ENCODE results near the gene UNC119. TPM values are rescaled to one million over a fixed set of nuclear protein-coding genes. Genes with fewer than 3 reads are reported as not detected.
A peak's percentile ranks its signal among the peaks of the same experiment; 100 is the strongest.
"Not testable (repeated sequence)": the region's sequence is repeated elsewhere in the genome, so short reads cannot be mapped to it uniquely, and the experiment has no call there.

The UNC119 gene
- total RNA-seq, 2 donors from 2014 or later, result 45.3 to 53.8 TPM

- ATAC-seq (replicated peaks in 1 of 2) (no peak), DNase-seq (no peak)
- Mint-ChIP-seq H3K4me3 (peak overlapping the region; percentile 38 to 69), H3K4me1 (ENCODE audit: low read depth) (peaks cover 43% of the 10 kb centered on the region), H3K27me3 (ENCODE audit: low read depth) (no peaks in the 10 kb centered on the region), H3K9me3 (no peaks in the 10 kb centered on the region), H3K27ac (peak overlapping the region; percentile 30), H3K36me3 (ENCODE audit: insufficient read depth in 2 of 2) (peaks cover 7 to 33% of the 10 kb centered on the region in 2 donors)
Observed at GRCh38 chr17:28578246-28579195, 26.1 kb upstream of the UNC119 start.

GRCh38 chr17:28577466-28577824, 25.0 kb upstream of the UNC119 start:
- Mint-ChIP-seq H3K4me1 (ENCODE audit: low read depth) (peaks cover 50% of the 10 kb centered on the region), H3K9me3 (no peaks in the 10 kb centered on the region), H3K36me3 (ENCODE audit: insufficient read depth in 2 of 2) (peaks cover 7 to 33% of the 10 kb centered on the region in 2 donors), H3K27ac (no peak overlapping the region), H3K27me3 (ENCODE audit: low read depth) (no peaks in the 10 kb centered on the region), H3K4me3 (no peak overlapping the region)
- no peak for DNase-seq
- ATAC-seq (replicated peaks in 1 of 2), result no peak

GRCh38 chr17:28576758-28577465, 24.5 kb upstream of the UNC119 start, which contains the start of gene ALDOC:
Gene ALDOC (minus strand): TSS chr17:28576895. CDS start chr17:28575532, 1,363 bp downstream.
- Mint-ChIP-seq H3K36me3 (ENCODE audit: insufficient read depth in 2 of 2) (peaks cover 7 to 33% of the 10 kb centered on the region in 2 donors), H3K9me3 (no peaks in the 10 kb centered on the region), H3K4me3 (peak within 1 kb of the TSS; percentile 84 to 93), H3K27ac (peak within 1 kb of the TSS; percentile 27), H3K4me1 (ENCODE audit: low read depth) (peaks cover 55% of the 10 kb centered on the region), H3K27me3 (ENCODE audit: low read depth) (no peaks in the 10 kb centered on the region)
- DNase-seq, result peak; percentile 99
- ATAC-seq (replicated peaks in 1 of 2), result peak; percentile 89 to 93

GRCh38 chr17:28576016-28576415, 23.6 kb upstream of the UNC119 start:
- ATAC-seq (replicated peaks in 1 of 2); H3K9me3 Mint-ChIP-seq; H3K27me3 Mint-ChIP-seq (ENCODE audit: low read depth); DNase-seq: not testable (repeated sequence)
- H3K4me1 Mint-ChIP-seq (ENCODE audit: low read depth), result peaks cover 59% of the 10 kb centered on the region
- H3K27ac Mint-ChIP-seq, result peak overlapping the region; percentile 23
- H3K4me3 Mint-ChIP-seq, result peak overlapping the region; percentile 84 to 93
- peaks cover 7 to 33% of the 10 kb centered on the region in 2 donors for H3K36me3 Mint-ChIP-seq (ENCODE audit: insufficient read depth in 2 of 2)

- DNase-seq (no peak), ATAC-seq (replicated peaks in 1 of 2) (no peak)
- Mint-ChIP-seq H3K27me3 (ENCODE audit: low read depth) (no peaks in the 10 kb centered on the region), H3K9me3 (no peaks in the 10 kb centered on the region), H3K4me1 (ENCODE audit: low read depth) (peaks cover 57% of the 10 kb centered on the region), H3K4me3 (no peak overlapping the region), H3K36me3 (ENCODE audit: insufficient read depth in 2 of 2) (peaks cover 8 to 26% of the 10 kb centered on the region in 2 donors), H3K27ac (no peak overlapping the region)
Observed at GRCh38 chr17:28575126-28575795, 22.8 kb upstream of the UNC119 start.

- peak in 1 of 2 donors; percentile 38 for DNase-seq
Observed at GRCh38 chr17:28574526-28574925, 22.1 kb upstream of the UNC119 start.

GRCh38 chr17:28573966-28574480, 21.6 kb upstream of the UNC119 start:
- Mint-ChIP-seq H3K27ac (no peak overlapping the region), H3K4me1 (ENCODE audit: low read depth) (peaks cover 57% of the 10 kb centered on the region), H3K9me3 (no peaks in the 10 kb centered on the region), H3K27me3 (ENCODE audit: low read depth) (no peaks in the 10 kb centered on the region), H3K36me3 (ENCODE audit: insufficient read depth in 2 of 2) (peaks cover 6 to 21% of the 10 kb centered on the region in 2 donors), H3K4me3 (no peak overlapping the region)
- ATAC-seq (replicated peaks in 1 of 2) (no peak), DNase-seq (no peak)

More at GRCh38 chr17:28574526-28574925, 22.1 kb upstream of the UNC119 start:
- H3K4me3 Mint-ChIP-seq, result no peak overlapping the region
- no peaks in the 10 kb centered on the region for H3K27me3 Mint-ChIP-seq (ENCODE audit: low read depth)
- no peaks in the 10 kb centered on the region for H3K9me3 Mint-ChIP-seq
- H3K4me1 Mint-ChIP-seq (ENCODE audit: low read depth), result peaks cover 57% of the 10 kb centered on the region
- ATAC-seq (replicated peaks in 1 of 2), result no peak
- H3K27ac Mint-ChIP-seq, result no peak overlapping the region
- peaks cover 8 to 25% of the 10 kb centered on the region in 2 donors for H3K36me3 Mint-ChIP-seq (ENCODE audit: insufficient read depth in 2 of 2)

GRCh38 chr17:28573521-28573920, 21.1 kb upstream of the UNC119 start:
- H3K9me3 Mint-ChIP-seq, result no peaks in the 10 kb centered on the region
- no peaks in the 10 kb centered on the region for H3K27me3 Mint-ChIP-seq (ENCODE audit: low read depth)
- peaks cover 57% of the 10 kb centered on the region for H3K4me1 Mint-ChIP-seq (ENCODE audit: low read depth)
- no peak overlapping the region for H3K27ac Mint-ChIP-seq
- H3K36me3 Mint-ChIP-seq (ENCODE audit: insufficient read depth in 2 of 2), result peaks cover 4 to 20% of the 10 kb centered on the region in 2 donors
- ATAC-seq (replicated peaks in 1 of 2) (no peak), DNase-seq (no peak)
- no peak overlapping the region for H3K4me3 Mint-ChIP-seq

- DNase-seq (no peak), ATAC-seq (replicated peaks in 1 of 2) (no peak)
- no peak overlapping the region for H3K27ac Mint-ChIP-seq
- no peak overlapping the region for H3K4me3 Mint-ChIP-seq
- no peaks in the 10 kb centered on the region for H3K27me3 Mint-ChIP-seq (ENCODE audit: low read depth)
- no peaks in the 10 kb centered on the region for H3K9me3 Mint-ChIP-seq
- H3K36me3 Mint-ChIP-seq (ENCODE audit: insufficient read depth in 2 of 2), result peaks cover 4 to 20% of the 10 kb centered on the region in 2 donors
- H3K4me1 Mint-ChIP-seq (ENCODE audit: low read depth), result peaks cover 59% of the 10 kb centered on the region
Observed at GRCh38 chr17:28573040-28573380, 20.6 kb upstream of the UNC119 start.

GRCh38 chr17:28572259-28573039, 20.0 kb upstream of the UNC119 start:
- H3K4me3 Mint-ChIP-seq, result peak overlapping the region; percentile 90
- no peak for ATAC-seq (replicated peaks in 1 of 2)
- H3K4me1 Mint-ChIP-seq (ENCODE audit: low read depth), result peaks cover 65% of the 10 kb centered on the region
- peak overlapping the region; percentile 86 for H3K27ac Mint-ChIP-seq
- H3K9me3 Mint-ChIP-seq, result no peaks in the 10 kb centered on the region
- no peak for DNase-seq
- no peaks in the 10 kb centered on the region for H3K27me3 Mint-ChIP-seq (ENCODE audit: low read depth)
- H3K36me3 Mint-ChIP-seq (ENCODE audit: insufficient read depth in 2 of 2), result peaks cover 4 to 14% of the 10 kb centered on the region in 2 donors

GRCh38 chr17:28571361-28572122, 19.1 kb upstream of the UNC119 start, which contains the start of gene PIGS:
Gene PIGS (minus strand): TSS chr17:28571524. CDS start chr17:28571496, 28 bp downstream.
- Mint-ChIP-seq H3K4me3 (peak within 1 kb of the TSS; percentile 90), H3K4me1 (ENCODE audit: low read depth) (peaks cover 64% of the 10 kb centered on the region), H3K27ac (peak within 1 kb of the TSS; percentile 86), H3K36me3 (ENCODE audit: insufficient read depth in 2 of 2) (peaks cover 3 to 9% of the 10 kb centered on the region in 2 donors), H3K27me3 (ENCODE audit: low read depth) (no peaks in the 10 kb centered on the region), H3K9me3 (no peaks in the 10 kb centered on the region)
- peak; percentile 98 to 99 for ATAC-seq (replicated peaks in 1 of 2)
- peak; percentile 95 to 97 for DNase-seq

Data from activated T-cell treated with anti-CD3 and anti-CD28 coated beads, Interleukin-2, amount 50 U/mL, for 72 hours (primary cell).